KG1 (cell line): ENCODE measurements around the gene PNPLA2.

ENCODE experiments used
- DNase-seq: peaks from one replicate; lab custom pipeline; 2025; lab: John Stamatoyannopoulos, UW

The PNPLA2 gene

DNA sequence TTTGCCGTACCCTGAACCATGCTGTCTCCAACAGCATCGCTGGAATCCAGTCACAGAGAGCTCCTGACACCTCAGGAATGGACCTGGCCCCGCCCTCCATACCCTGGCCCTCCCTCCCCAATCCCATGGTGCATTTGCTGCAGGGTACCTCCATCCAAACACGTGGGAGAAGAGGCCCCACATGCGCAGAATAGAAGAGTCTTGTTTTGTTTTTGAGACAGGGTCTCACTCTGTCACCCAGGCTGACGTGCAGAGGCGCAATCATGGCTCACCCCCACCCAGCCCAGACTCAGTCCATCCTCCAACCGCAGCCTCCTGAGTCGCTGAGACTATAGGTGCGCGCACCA lies 2.3 kb upstream of the PNPLA2 start:
- DNase-seq: no peak

GRCh38 chr11:819129-819931 lies 616 bp downstream of the PNPLA2 start:
- DNase-seq: peak; percentile 84

DNA sequence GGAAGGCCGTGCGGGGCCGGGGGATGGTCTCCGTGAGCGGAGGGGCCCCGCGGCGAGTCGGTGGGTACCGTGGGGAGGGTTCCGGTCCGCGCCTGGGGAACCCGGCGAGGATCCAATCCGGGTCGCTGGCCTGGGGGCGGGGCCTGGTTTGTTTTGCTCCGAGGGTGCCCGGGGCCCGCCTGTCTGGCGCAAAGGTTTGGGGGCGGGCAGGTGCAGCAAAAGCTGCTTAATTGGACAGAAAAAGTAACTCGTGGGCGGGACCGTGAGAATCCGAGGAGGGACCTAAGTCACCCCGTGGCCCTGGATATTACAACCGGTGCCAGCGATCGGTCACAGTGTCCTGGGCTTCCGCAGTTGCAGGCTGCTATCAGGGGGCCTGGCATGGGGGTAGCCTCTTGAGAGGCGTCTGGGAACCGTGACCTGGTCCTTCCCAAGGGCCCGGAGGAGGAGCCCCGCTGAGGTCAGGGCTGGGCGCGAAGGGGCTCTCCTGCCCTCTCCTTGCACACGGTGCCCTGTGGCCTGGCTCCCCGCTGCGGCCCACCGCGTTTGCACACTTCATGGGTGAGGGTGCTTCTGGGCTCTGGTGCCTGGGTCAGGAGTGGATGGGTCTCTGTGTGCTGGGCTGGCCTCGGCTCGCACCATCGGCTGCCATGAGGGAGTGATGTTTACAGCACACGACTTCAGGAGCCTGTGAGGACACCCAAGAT lies 1.4 kb downstream of the PNPLA2 start:
- peak; percentile 80 for DNase-seq

- no peak for DNase-seq
These were observed 2.2 kb downstream of the PNPLA2 start for GRCh38 chr11:820655-821511.

DNA sequence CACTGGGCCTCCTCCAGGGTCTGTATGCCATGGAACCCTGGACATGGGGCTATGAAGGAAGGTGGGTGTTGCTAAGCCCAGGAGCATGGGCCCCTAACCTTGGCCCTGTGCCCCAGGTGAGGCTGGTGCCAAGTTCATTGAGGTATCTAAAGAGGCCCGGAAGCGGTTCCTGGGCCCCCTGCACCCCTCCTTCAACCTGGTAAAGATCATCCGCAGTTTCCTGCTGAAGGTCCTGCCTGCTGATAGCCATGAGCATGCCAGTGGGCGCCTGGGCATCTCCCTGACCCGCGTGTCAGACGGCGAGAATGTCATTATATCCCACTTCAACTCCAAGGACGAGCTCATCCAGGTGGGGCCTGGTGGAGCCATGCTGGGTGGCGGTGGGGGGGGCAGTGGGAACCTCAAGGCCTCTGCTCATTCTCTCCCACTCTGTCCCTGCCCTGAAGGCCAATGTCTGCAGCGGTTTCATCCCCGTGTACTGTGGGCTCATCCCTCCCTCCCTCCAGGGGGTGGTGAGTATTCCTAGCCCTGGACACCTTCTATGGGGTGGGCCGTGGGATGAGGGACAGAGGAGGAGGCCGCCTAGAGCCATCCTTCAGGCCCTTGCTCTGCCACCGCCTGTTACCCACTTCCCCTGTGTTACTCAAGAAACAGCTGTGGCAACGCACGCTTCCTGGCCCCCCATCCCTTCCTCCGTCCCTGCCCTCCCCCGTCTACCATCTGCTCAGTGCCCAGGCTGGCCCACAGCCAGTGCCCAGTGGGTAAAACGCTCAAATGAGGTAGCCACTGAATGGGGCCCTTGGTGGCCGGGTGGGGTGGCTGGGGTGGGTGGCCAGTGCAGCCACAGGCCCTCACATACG lies 3.0 kb downstream of the PNPLA2 start:
- no peak for DNase-seq

DNA sequence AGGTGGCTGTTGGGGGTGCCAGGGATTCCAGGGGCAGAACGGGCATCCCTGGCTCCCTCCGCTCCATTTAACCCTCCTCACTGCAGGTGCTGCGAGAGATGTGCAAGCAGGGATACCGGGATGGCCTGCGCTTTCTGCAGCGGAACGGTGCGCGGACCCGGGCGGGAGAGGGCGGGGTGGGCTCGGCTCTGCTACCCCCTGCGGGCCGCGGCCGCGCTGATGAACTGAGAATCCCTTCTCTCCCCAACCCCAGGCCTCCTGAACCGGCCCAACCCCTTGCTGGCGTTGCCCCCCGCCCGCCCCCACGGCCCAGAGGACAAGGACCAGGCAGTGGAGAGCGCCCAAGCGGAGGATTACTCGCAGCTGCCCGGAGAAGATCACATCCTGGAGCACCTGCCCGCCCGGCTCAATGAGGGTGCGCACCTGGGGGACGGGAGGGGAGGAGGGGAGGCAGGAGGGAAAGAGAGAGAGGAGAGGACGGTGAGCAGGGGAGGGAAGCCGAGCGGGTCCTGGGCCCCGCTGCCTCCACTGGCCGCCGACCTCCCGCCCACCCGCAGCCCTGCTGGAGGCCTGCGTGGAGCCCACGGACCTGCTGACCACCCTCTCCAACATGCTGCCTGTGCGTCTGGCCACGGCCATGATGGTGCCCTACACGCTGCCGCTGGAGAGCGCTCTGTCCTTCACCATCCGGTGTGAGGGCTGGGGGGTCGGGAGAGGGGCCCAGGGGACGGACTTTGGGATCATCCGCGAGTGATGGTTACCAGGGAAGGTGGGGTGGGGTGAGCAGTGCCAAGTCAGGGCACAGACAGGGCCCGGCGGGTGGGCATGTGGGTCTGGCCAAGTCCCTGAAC lies 5.0 kb downstream of the PNPLA2 start:
- DNase-seq: no peak

DNA sequence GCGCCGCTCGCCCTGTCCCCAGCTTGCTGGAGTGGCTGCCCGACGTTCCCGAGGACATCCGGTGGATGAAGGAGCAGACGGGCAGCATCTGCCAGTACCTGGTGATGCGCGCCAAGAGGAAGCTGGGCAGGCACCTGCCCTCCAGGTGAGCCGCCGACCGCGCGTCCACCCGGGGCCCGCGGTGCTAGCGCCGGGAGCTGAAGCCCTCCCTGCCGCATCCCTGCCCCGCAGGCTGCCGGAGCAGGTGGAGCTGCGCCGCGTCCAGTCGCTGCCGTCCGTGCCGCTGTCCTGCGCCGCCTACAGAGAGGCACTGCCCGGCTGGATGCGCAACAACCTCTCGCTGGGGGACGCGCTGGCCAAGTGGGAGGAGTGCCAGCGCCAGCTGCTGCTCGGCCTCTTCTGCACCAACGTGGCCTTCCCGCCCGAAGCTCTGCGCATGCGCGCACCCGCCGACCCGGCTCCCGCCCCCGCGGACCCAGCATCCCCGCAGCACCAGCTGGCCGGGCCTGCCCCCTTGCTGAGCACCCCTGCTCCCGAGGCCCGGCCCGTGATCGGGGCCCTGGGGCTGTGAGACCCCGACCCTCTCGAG lies 5.7 kb downstream of the PNPLA2 start:
- no peak for DNase-seq

- DNase-seq: no peak
These were observed 6.2 kb downstream of the PNPLA2 start for GRCh38 chr11:824942-825341.

DNA sequence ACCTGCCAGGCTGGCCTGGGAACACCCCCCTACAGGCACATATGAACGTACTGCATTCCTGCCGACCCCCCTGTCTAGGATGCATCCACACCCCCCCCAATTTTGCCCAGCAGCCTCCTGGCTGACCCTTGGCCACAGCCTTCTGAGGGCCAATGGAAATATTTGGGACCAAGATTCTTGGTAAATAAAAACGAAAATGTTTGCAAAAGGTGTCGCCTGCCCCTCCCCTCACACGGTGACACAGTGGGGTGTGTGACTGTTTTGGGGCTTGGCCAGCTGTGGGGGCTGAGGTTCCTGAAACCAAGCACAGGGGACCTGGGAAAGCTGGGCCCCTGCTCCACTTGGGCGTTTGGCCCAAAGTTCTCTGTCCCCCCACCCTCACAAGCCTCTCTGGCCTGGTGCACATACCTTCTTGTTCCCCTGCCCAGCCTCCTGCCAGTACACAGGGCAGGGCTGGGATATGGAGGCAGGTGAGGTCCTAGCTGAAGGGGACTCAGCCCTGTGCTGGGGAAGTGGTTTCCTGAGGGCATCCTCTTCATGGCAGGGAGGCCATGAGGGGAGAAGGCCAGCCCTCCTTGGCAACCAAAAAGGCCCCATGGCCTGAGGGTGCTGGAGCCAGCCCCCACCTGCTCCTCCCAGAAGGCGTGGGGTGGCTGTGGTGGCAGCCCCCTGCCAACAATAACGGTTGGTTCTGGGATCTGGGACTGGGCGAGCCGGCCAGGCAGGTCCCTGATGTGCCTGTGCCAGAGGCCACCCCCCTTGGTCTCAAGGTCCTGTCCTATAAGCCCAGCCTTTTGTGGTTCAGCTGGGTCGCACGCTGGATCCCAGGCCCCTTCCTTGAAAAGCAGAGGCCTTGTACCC lies 6.9 kb downstream of the PNPLA2 start:
- DNase-seq: no peak

DNA sequence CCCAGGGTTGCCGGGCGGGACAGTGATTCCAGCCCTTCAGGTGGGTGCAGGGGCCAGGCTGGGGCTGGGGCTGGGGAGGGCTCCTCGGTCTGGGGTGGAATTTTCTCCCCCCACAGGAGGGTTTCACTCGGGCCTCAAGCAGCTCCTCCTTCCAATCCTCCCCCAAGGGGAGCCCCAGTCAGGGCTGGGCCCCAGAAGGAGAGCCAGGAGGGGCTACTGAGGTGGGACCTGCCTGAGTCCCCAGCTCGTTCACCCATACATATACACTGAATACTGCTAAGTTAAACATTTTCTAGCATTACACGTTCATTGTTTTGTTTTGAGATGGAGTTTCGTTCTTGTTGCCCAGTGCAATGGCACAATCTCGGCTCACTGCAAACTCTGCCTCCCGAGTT lies 7.5 kb downstream of the PNPLA2 start:
- DNase-seq: no peak

GRCh38 chr11:826836-827145 lies 8.1 kb downstream of the PNPLA2 start:
- DNase-seq: no peak

DNA sequence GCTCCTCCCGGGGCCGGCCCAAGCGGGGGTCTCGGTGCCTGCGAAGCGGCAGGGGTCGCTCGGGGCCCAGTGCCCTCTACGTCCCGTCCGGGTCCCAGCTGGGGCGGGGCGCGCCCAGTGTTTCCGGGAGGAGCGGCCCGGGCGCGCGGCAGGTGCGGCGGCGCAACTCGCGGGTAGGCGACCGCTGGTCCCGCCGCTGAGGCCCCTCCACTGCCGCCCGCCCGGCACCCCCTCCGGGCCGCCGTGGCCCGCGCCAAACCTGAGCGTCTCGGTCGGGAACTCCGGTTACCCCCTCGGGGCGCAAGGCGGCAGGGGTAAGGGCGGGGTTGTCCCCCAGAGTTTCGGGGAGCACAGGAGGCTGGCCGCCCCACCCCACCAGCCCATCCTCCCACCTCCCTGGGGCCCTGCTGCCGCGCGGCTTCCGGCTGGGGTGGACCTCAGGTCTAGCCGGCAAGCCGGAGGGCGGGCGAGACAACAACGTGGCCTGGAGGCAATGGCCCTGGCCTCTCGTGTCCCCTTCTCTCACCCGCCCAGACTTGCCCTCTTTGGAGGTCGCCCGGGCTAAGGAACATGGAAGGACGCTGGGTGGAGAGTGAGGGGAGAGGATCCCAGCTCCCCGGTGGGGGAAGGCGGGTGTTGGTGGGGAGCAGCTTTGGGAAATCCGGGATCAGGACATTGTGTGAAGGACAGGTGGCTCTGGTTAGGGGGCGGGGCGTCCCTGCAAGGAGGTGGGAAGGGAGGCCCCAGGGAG lies 8.6 kb downstream of the PNPLA2 start:
- DNase-seq: no peak

GRCh38 chr11:827897-828192 lies 9.1 kb downstream of the PNPLA2 start, which contains the start of gene CRACR2B:
TSS of gene CRACR2B (plus strand) at chr11:827919. CDS start at chr11:828608, 689 bp downstream.
- no peak for DNase-seq

GRCh38 chr11:828506-829175 lies 9.9 kb downstream of the PNPLA2 start:
- DNase-seq: no peak

DNA sequence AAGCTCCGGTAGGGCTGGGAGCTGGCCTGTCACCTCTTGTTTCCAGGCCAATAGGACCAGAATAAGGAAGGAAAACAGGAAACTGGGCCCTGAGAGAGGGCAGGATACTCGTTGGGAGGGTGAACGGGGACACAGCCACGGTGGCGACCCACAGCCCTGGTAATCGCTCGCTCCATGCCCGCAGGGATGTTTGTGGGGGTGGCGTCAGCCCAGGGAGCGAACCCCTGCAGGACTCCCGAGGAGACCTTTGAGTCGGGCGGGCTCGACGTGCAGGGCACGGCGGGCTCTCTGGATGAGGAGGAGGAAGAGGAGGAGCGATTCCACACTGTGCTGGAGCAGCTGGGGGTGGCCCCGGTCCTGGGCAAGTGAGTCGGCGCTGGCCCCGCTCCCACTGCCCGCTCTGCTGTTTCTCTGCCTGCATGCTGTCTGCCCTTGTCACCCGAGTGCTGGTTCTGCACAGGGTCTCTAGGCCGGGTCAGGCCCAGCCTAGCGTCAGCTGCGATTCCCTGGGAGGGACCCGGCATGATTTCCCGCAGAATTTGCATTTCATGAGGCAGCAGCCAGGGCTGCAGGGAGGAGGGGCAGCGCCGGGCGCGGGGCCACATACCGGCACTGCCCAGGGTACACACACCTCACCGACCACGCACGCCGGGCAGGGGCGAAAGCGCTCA lies 10.6 kb downstream of the PNPLA2 start:
- no peak for DNase-seq

- DNase-seq: no peak
These were observed 11.2 kb downstream of the PNPLA2 start for GRCh38 chr11:829847-830294.

DNA sequence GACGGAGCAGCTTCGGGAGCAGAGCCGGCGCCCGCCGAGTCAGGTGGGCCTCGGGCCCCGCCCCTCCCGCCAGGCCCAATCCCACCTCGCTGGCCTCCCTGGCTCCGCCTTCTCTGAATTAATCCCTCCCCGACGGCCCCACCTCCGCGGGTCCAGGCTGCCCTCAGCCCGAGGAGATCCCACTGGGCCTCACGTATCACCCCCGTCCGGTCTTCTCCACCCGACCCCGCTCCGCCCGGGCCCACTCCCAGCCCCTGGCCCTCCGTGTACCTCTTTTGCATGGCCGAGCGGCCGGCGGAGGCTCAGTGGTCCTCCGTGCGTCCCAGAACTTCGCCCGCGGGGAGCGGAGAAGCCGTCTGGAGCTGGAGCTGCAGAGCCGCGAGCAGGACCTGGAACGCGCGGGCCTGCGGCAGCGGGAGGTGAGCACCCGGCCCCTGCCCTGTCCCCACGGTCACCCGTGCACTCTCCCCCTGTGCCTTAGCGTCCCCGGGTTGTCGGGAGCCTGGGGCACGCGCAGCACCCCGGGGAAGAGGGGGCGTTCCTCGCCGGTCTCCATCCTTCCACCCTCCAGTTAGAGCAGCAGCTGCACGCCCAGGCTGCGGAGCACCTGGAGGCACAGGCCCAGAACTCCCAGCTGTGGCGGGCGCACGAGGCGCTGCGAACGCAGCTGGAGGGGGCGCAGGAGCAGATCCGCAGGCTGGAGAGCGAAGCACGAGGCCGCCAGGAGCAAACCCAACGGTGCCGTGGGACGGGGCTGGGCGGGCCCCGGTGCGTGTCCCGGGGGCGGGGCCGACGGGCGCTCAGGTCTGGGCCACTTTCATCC lies 11.8 kb downstream of the PNPLA2 start:
- no peak for DNase-seq
